Erythroblast (primary cell): ENCODE measurements around the gene VPS72.
"Not testable (repeated sequence)": the region's sequence is repeated elsewhere in the genome, so short reads cannot be mapped to it uniquely, and the experiment has no call there.

Experiments used
- GATA1 ChIP-seq: IDR thresholded peaks from 2 replicates; pipeline ENCODE4 v1.6.1; 2011; ENCODE audit warnings: low read depth, mild to moderate bottlenecking, control low read depth, low read length, moderate library complexity
- POLR2A ChIP-seq: IDR thresholded peaks from 2 replicates; pipeline ENCODE4 v1.6.1; 2011; ENCODE audit warnings: mild to moderate bottlenecking, low read length

- TF ChIP-seq POLR2A, GATA1: not testable (repeated sequence)
Observed at GRCh38 chr1:151194894-151195594, 5.0 kb upstream of the VPS72 start.
